ENCODE data around the gene RASSF5. TPM values are rescaled to one million over a fixed set of nuclear protein-coding genes. Genes with fewer than 3 reads are reported as not detected.
A peak's percentile ranks its signal among the peaks of the same experiment; 100 is the strongest.

RASSF5 gene
- total and polyA plus RNA-seq, 2 of the 13 experiments (the other 11 are each of a cell fraction or from before 2014, with no cell fraction given), result 0.18 to 0.40 TPM

- TF ChIP-seq JDP2 (CRISPR knock-in tag; IDR thresholded peaks at IDR 0.05; ENCODE audit: borderline replicate concordance) (peak; percentile 34; the same call in 1 of the 2 replicates), XRCC5 (optimal IDR thresholded peaks at IDR 0.05; ENCODE audit: low read length) (peak; percentile 99), ZNF264 (CRISPR knock-in tag; IDR thresholded peaks at IDR 0.05) (peak; percentile 88), CEBPG (CRISPR knock-in tag; IDR thresholded peaks at IDR 0.05) (no peak; the same call in 1 of the 2 replicates), ZNF720 (CRISPR knock-in tag; IDR thresholded peaks at IDR 0.05) (peak; percentile 76), SMAD1 (CRISPR knock-in tag; IDR thresholded peaks at IDR 0.05; ENCODE audit: borderline replicate concordance, low read depth) (peak; percentile 79; the same call in 1 of the 2 replicates), HOXA5 (CRISPR knock-in tag; IDR thresholded peaks at IDR 0.05) (peak; percentile 94), ZNF646 (CRISPR knock-in tag; IDR thresholded peaks at IDR 0.05) (0 out of 2 replicates have a peak, but pooled peaks have one; percentile 28), ZNF652 (CRISPR knock-in tag; IDR thresholded peaks at IDR 0.05; ENCODE audit: borderline replicate concordance, low read depth) (no peak), SKI (IDR thresholded peaks at IDR 0.05; ENCODE audit: partially characterized antibody) (peak; percentile 44), REPIN1 (CRISPR knock-in tag; IDR thresholded peaks at IDR 0.05; ENCODE audit: borderline replicate concordance, low read depth) (peak; percentile 99), ZNF570 (CRISPR knock-in tag; IDR thresholded peaks at IDR 0.05; ENCODE audit: borderline replicate concordance) (no peak), ZC3H4 (CRISPR knock-in tag; IDR thresholded peaks at IDR 0.05; ENCODE audit: borderline replicate concordance) (0 out of 2 replicates have a peak, but pooled peaks have one; percentile 51), DMAP1 (CRISPR knock-in tag; IDR thresholded peaks at IDR 0.05) (peak; percentile 98), NFIC (IDR thresholded peaks at IDR 0.05; ENCODE audit: low read length) (peak; percentile 49; the same call in 1 of the 2 replicates), MEIS2 (CRISPR knock-in tag; IDR thresholded peaks at IDR 0.05) (peak; percentile 94), ZNF784 (CRISPR knock-in tag; IDR thresholded peaks at IDR 0.05; ENCODE audit: borderline replicate concordance) (peak; percentile 95), ZNF431 (CRISPR knock-in tag; IDR thresholded peaks at IDR 0.05; ENCODE audit: borderline replicate concordance, low read depth) (peak; percentile 98), ZNF75D (CRISPR knock-in tag; IDR thresholded peaks at IDR 0.05; ENCODE audit: borderline replicate concordance) (no peak), MTF2 (CRISPR knock-in tag; IDR thresholded peaks at IDR 0.05; ENCODE audit: borderline replicate concordance) (peak; percentile 91; the same call in 1 of the 2 replicates), HNRNPUL1 (IDR thresholded peaks at IDR 0.05; ENCODE audit: low read depth, low read length) (peak; percentile 74; the same call in 1 of the 2 replicates), HBP1 (CRISPR knock-in tag; IDR thresholded peaks at IDR 0.05; ENCODE audit: low read depth) (peak; percentile 96)
These were observed 105.0 kb downstream of the RASSF5 start, which contains the start of gene EIF2D (continued) for GRCh38 chr1:206612129-206612876.
